Kidney glomerular epithelial cell (primary cell): Measurements from ENCODE around the gene TMEM270.

Experiments
- DNase-seq: peaks from one replicate; lab custom pipeline; 2025; lab: John Stamatoyannopoulos, UW

The TMEM270 gene

DNA sequence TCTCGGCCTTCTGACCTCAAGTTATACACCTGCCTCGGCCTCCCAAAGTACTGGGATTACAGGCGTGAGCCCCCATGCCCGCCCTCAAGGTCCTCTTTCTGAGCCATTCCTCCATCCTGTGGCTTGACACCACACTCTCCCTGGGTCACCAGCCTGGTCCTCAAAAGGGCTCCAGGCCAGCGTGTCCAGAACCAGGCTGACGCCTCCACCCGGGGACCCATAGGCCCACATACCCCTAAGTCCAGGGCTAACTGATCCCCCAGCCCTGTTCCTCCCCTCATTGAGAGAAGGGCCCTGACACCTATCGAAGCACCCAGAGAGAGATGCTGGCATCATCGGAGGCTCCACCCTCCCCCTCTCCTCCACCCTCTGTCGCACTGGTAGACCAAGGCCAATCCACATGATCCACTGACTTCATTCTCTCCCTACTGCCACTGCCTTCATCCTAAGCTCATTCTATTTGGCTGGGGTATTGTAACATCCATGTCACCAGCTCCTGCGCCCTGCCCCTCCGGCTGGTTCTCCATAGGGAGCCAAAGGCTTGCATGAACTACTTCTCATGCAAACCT is 46.7 kb downstream of the TMEM270 start:
- DNase-seq = no peak

DNA sequence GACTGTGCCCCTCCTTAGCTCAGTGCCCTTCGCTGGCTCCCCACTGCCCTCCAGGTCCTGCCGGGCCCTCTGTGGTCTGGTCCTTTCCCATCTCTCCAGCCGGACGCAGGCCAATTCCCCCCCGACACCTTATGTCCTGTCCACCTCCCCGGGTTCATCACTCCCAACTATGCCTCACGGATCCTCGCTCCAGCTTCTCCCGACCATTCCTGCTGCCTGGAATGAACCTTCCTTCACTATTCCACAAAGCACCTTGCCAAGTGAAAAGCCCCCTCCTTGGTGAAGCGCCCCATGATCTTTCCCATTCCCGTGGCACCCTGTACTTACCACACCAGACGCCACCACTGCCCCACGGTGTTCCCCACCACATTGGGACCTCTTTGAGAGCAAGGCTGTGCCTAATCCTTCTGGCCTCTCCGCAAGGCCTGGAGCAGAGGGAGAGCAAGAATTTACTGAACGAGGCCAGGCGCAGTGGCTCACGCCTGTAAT is 47.2 kb downstream of the TMEM270 start:
- no peak for DNase-seq

DNA sequence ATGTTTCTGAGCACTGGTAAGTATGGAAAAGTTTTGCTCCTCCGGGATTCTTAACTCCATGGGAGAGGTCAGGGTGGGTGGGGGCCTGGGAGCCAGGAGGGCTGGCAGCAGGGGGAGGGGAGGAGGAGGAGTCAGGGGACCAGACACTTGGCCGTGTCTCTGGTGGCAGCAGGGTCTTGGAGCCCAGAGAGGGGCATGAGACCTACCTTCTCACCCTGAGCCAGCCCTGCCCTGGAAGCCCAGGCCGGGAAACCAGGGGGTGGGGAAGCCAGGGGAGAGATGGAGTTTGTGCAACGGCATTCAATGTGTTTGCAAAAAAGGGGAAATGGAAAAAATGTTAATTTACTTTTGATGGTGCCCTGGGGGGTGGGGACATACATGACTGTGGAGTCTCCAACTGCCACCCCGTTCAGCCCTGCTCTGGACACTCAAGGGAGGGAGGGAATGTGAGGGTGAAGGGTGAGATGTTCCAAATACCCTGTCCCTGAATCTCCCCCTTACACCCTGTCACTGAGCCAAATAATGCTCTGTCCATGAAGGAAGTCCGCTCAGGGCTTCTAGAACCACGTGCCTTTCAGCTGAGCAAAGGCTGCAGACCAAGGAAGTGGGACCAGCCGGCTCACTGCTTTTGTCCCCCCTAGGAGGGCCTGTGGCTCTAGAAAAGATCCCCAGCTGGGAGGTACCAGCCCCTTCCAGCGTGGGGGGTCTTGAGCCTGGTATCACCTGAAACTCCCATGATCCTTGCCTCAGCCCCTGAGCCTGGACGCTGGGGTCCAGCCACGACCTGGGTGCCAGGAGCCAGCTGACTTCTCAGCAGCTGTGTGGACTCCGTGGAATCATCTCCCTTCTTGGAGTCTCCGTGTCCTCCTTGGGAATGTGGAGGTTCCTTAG is 48.3 kb downstream of the TMEM270 start:
- DNase-seq = no peak

DNA sequence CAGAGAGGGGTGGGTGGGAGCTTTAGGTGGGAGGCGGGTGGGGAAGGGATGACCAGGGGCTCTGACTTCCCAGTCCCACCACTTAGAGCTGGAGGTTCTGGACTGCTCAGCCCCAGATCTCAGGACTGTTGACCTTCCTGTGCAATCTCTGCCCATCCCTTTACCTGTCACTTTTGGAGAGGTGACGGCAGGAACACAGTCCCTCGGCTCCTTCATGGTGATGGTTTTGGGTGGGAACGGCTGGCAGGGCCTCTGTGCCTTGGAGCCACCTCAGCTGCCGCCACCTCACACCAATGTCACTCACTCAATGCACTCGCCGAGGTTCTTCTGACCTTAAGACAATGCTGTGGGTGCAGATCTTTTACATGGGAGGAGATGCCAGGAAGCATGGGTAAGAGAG is 49.0 kb downstream of the TMEM270 start:
- DNase-seq = no peak

DNA sequence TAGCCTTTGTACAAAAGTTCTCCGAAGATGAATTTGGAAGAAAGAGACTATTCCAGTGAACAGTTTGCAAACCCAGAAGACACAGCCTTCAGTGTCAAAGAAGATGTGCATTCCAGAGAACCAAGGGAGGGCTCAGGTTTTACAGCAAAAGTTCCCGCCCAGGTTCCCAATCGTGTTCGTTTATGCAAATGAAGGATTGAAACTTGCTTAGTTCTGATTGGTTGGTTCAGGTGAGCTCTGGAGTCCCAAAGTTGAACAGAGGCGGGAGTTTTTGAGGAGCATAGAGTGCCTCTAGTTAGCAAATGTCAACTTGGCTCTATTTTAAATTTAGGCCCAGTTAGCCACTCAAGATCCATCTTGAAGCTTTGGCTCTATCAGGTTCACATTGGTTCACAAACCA is 51.3 kb downstream of the TMEM270 start:
- DNase-seq = no peak
